GM23338 (cell line): ENCODE results near the gene HSD17B1. TPM values are rescaled to one million over a fixed set of nuclear protein-coding genes. Genes with fewer than 3 reads are reported as not detected.
"Not testable (repeated sequence)": the region's sequence is repeated elsewhere in the genome, so short reads cannot be mapped to it uniquely, and the experiment has no call there.

Experiments used
- ATAC-seq: fragments of 200-7000 bp; cut with Tn5 transposase; 3 replicates; pipeline ENCODE4 v1.9.1; 2020
- DNase-seq: peaks from one replicate; pipeline ENCODE4 v3.0.0-alpha.2; 2015; ENCODE audit warnings: low spot score
- H2AFZ ChIP-seq: fragments of 200-600 bp; sonication (generic); 2 replicates; pipeline ENCODE4 v1.8.0; 2016; ENCODE audit warnings: antibody characterized with exemption, mild to moderate bottlenecking, moderate library complexity
- H3F3A ChIP-seq: fragments of 200-600 bp; sonication (generic); replicated peaks from 2 replicates; pipeline ENCODE4 v1.8.0; 2017; ENCODE audit warnings: antibody characterized with exemption, mixed run types, low read depth
- H3K27ac ChIP-seq: fragments of 200-600 bp; sonication (generic); 2 replicates; pipeline ENCODE4 v1.6.1; 2016; ENCODE audit warnings: low read depth
- H3K27me3 ChIP-seq: fragments of 200-600 bp; sonication (generic); 2 replicates; pipeline ENCODE4 v1.8.0; 2016; ENCODE audit warnings: mild to moderate bottlenecking, mixed run types, moderate library complexity; ENCODE audit not compliant: insufficient read depth
- H3K36me3 ChIP-seq: fragments of 200-600 bp; sonication (generic); 2 replicates; pipeline ENCODE4 v1.8.0; 2016; ENCODE audit warnings: mild to moderate bottlenecking; ENCODE audit not compliant: insufficient read depth
- H3K4me1 ChIP-seq: fragments of 200-600 bp; sonication (generic); 2 replicates; pipeline ENCODE4 v1.8.0; 2016; ENCODE audit warnings: mild to moderate bottlenecking, moderate library complexity; ENCODE audit not compliant: insufficient read depth
- H3K4me2 ChIP-seq: fragments of 200-600 bp; sonication (generic); 2 replicates; pipeline ENCODE4 v1.7.1; 2017; ENCODE audit warnings: mixed run types
- H3K4me3 ChIP-seq: fragments of 200-600 bp; sonication (generic); 2 replicates; pipeline ENCODE4 v1.6.1; 2016; ENCODE audit warnings: mixed run types
- H3K79me2 ChIP-seq: fragments of 200-600 bp; sonication (generic); replicated peaks from 2 replicates; pipeline ENCODE4 v1.8.0; 2017; ENCODE audit warnings: mild to moderate bottlenecking; ENCODE audit not compliant: insufficient read depth
- H3K9me2 ChIP-seq: fragments of 200-600 bp; sonication (generic); 2 replicates; pipeline ENCODE4 v1.8.0; 2017; ENCODE audit not compliant: insufficient read depth
- H4K20me1 ChIP-seq: fragments of 200-600 bp; sonication (generic); replicated peaks from 2 replicates; pipeline ENCODE4 v1.8.0; 2017; ENCODE audit warnings: mild to moderate bottlenecking; ENCODE audit not compliant: insufficient read depth
- H3K27ac Mint-ChIP-seq: 2 replicates; pipeline ENCODE4 v1.8.0; 2020; ENCODE audit warnings: inconsistent platforms, mild to moderate bottlenecking, moderate library complexity, mixed read lengths
- H3K27me3 Mint-ChIP-seq: 3 replicates; pipeline ENCODE4 v1.8.0; 2022; ENCODE audit warnings: low read depth, mild to moderate bottlenecking, moderate library complexity, mixed read lengths, inconsistent platforms; ENCODE audit not compliant: insufficient read depth, poor library complexity
- H3K36me3 Mint-ChIP-seq: 3 replicates; pipeline ENCODE4 v1.8.0; 2021; ENCODE audit warnings: low read depth, mild to moderate bottlenecking, inconsistent platforms, moderate library complexity, mixed read lengths
- H3K4me1 Mint-ChIP-seq: 3 replicates; pipeline ENCODE4 v1.8.0; 2020; ENCODE audit warnings: mild to moderate bottlenecking, inconsistent platforms, mixed read lengths
- H3K4me3 Mint-ChIP-seq: 3 replicates; pipeline ENCODE4 v1.8.0; 2021; ENCODE audit warnings: moderate library complexity, mild to moderate bottlenecking, inconsistent platforms, mixed read lengths
- H3K9me3 Mint-ChIP-seq: 3 replicates; pipeline ENCODE4 v1.8.0; 2020; ENCODE audit warnings: moderate library complexity, mild to moderate bottlenecking, inconsistent platforms, mixed read lengths
- EZH2 ChIP-seq: fragments of 200-600 bp; sonication (generic); IDR thresholded peaks from one replicate; pipeline ENCODE4 v1.8.0; 2017; ENCODE audit warnings: antibody characterized with exemption, mild to moderate bottlenecking, low read depth; ENCODE audit not compliant: unreplicated experiment
- EZH2phosphoT487 ChIP-seq: fragments of 200-600 bp; sonication (generic); IDR thresholded peaks from one replicate; pipeline ENCODE4 v1.8.1; 2018; ENCODE audit warnings: antibody characterized with exemption; ENCODE audit not compliant: unreplicated experiment
- JUNB ChIP-seq: IDR thresholded peaks from one replicate; pipeline ENCODE4 v1.6.1; 2016; ENCODE audit warnings: antibody characterized with exemption; ENCODE audit not compliant: unreplicated experiment
- NANOG ChIP-seq: IDR thresholded peaks from 2 replicates; pipeline ENCODE4 v1.6.1; 2016; ENCODE audit warnings: antibody characterized with exemption, borderline replicate concordance
- STAT1 ChIP-seq: IDR thresholded peaks from one replicate; pipeline ENCODE4 v1.6.1; 2016; ENCODE audit warnings: antibody characterized with exemption; ENCODE audit not compliant: unreplicated experiment
- ZNF114 ChIP-seq: fragments of 250-450 bp; sonication (Bioruptor Pico); IDR thresholded peaks from 2 replicates; pipeline ENCODE4 v1.5.0; 2020; ENCODE audit warnings: mild to moderate bottlenecking, moderate library complexity
- ZNF331 ChIP-seq: fragments of 250-450 bp; sonication (Bioruptor Pico); IDR thresholded peaks from 2 replicates; pipeline ENCODE4 v1.5.0; 2020; ENCODE audit warnings: low read depth, mild to moderate bottlenecking, moderate library complexity
- polyA plus RNA-seq: library from polyadenylated mRNA; unstranded; fragments of >200 nt; fragmentation: Nextera tagmentation; extraction: Ambion mirVana; gene quantifications from 2 replicates; pipeline ENCODE4 v1.2.1, GENCODE V29; 2016
- total RNA-seq: library from RNA; depleted of rRNA; stranded (reverse); fragments of >200 nt; shearing (Covaris generic); gene quantifications from 2 replicates; pipeline ENCODE4 v1.2.3, GENCODE V29; 2014
- TF ChIP-seq, protein P1 (sequence below), 2 experiments: fragments of 200-600 bp in 1 of 2; sonication (generic) in 1 of 2; conservative IDR thresholded peaks; 2 replicates each; pipeline versions ENCODE4 v1.5.1 to v1.6.1; 2016 to 2017; ENCODE audit warnings: antibody characterized with exemption in 2 of 2, low read depth in 2 of 2, mild to moderate bottlenecking in 2 of 2, moderate library complexity in 1 of 2
- TF ChIP-seq, protein P2 (sequence below): IDR thresholded peaks from 2 replicates; pipeline ENCODE4 v1.6.1; 2016; ENCODE audit warnings: antibody characterized with exemption
- TF ChIP-seq, protein P3 (sequence below): fragments of 250-450 bp; sonication (Bioruptor Pico); IDR thresholded peaks from 2 replicates; pipeline ENCODE4 v1.5.0; 2020; ENCODE audit warnings: mild to moderate bottlenecking, moderate library complexity

The HSD17B1 gene
- total and polyA plus RNA-seq, 2 experiments from 2014 or later: 0.97 to 1.7 TPM

DNA sequence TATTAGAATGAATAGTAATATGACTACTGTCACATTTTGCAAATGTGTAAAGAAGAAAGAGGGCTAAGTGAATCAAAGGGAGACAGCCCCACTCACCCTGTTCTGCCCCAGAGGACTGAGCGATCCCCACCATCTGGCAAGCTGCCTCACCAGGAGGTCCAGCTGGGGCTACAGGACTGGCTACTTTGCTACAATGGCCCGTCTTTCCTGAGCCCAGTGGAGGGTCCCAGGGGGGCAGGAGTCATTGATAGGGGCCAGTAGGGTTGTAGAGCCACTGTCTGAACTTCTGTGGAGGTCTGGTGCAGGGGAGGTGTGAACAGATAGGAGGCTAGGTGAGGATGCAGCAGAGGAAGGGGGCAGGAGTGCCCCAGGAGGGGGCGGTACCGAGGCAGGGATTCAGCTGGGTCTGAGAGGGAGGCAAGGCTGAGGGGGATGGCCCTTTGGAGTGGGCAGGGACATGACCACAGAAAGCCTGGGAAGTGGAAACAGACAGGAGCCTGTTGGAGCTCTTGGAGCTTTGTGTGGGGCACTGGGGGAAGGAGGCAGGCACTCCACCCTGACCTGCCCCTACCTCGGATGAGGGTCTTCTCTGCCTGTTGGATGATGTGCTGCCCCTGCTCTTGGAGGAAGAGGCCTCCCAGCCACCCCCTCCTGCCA, 3.4 kb downstream of the HSD17B1 start:
- not testable (repeated sequence) for H3K27me3 ChIP-seq, H3K9me3 Mint-ChIP-seq, H3K36me3 ChIP-seq, H3K9me2 ChIP-seq, H3K27ac ChIP-seq, H2AFZ ChIP-seq, H3K4me1 ChIP-seq, H3F3A ChIP-seq, H4K20me1 ChIP-seq, H3K27ac Mint-ChIP-seq, H3K36me3 Mint-ChIP-seq, H3K4me2 ChIP-seq, H3K79me2 ChIP-seq, H3K4me3 Mint-ChIP-seq, H3K4me3 ChIP-seq
- ATAC-seq: peak; percentile 66
- Mint-ChIP-seq H3K27me3 (peaks cover 21% of the 10 kb centered on the region), H3K4me1 (peaks cover 13% of the 10 kb centered on the region)
- peak; percentile 61 for DNase-seq
- TF ChIP-seq, protein P1, sequence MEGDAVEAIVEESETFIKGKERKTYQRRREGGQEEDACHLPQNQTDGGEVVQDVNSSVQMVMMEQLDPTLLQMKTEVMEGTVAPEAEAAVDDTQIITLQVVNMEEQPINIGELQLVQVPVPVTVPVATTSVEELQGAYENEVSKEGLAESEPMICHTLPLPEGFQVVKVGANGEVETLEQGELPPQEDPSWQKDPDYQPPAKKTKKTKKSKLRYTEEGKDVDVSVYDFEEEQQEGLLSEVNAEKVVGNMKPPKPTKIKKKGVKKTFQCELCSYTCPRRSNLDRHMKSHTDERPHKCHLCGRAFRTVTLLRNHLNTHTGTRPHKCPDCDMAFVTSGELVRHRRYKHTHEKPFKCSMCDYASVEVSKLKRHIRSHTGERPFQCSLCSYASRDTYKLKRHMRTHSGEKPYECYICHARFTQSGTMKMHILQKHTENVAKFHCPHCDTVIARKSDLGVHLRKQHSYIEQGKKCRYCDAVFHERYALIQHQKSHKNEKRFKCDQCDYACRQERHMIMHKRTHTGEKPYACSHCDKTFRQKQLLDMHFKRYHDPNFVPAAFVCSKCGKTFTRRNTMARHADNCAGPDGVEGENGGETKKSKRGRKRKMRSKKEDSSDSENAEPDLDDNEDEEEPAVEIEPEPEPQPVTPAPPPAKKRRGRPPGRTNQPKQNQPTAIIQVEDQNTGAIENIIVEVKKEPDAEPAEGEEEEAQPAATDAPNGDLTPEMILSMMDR (conservative IDR thresholded peaks at IDR 0.05; ENCODE audit: low read depth in 2 of 2): peak in 1 of 2 experiments; percentile 37; a peak in 3 of 4 replicates

DNA sequence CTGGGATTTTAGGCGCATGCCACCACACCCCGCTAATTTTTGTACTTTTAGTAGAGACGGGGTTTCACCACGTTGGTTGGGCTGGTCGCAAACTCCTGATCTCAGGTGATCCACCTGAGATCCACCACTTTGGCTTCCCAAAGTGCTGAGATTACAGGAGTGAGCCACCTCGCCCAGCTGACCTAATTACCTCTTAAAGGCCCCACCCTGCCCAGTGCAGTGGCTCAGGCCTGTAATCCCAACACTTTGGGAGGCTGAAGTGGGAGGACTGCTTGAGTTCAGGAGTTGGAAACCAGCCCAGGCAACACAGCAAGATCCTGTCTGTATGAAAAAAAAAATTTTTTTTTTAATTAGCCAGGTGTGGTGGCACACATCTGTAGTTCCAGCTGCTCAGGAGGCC, 6.4 kb downstream of the HSD17B1 start:
- Histone ChIP-seq H3K4me2 (no peak overlapping the region), H3K27me3 (no peaks in the 10 kb centered on the region), H3K4me1 (peaks cover 16% of the 10 kb centered on the region; the same call in 1 of the 2 replicates), H3K4me3 (no peak overlapping the region), H3K27ac (no peak overlapping the region), H3F3A (peaks cover 11% of the 10 kb centered on the region), H3K9me2 (no peaks in the 10 kb centered on the region), H2AFZ (no peak overlapping the region), H3K79me2 (peaks cover 17% of the 10 kb centered on the region), H4K20me1 (no peaks in the 10 kb centered on the region), H3K36me3 (no peaks in the 10 kb centered on the region)
- H3K27me3 Mint-ChIP-seq: peaks cover 20% of the 10 kb centered on the region
- peaks cover 11% of the 10 kb centered on the region; the same call in 2 of the 3 replicates for H3K36me3 Mint-ChIP-seq
- peaks cover 26% of the 10 kb centered on the region for H3K4me1 Mint-ChIP-seq
- no peak overlapping the region for H3K4me3 Mint-ChIP-seq
- H3K9me3 Mint-ChIP-seq: no peaks in the 10 kb centered on the region
- H3K27ac Mint-ChIP-seq: no peak overlapping the region
- DNase-seq (no peak), ATAC-seq (no peak)
- no peak for TF ChIP-seq EZH2
- TF ChIP-seq, protein P2, sequence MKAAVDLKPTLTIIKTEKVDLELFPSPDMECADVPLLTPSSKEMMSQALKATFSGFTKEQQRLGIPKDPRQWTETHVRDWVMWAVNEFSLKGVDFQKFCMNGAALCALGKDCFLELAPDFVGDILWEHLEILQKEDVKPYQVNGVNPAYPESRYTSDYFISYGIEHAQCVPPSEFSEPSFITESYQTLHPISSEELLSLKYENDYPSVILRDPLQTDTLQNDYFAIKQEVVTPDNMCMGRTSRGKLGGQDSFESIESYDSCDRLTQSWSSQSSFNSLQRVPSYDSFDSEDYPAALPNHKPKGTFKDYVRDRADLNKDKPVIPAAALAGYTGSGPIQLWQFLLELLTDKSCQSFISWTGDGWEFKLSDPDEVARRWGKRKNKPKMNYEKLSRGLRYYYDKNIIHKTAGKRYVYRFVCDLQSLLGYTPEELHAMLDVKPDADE: no peak
- TF ChIP-seq JUNB: no peak
- no peak for TF ChIP-seq ZNF114 (CRISPR knock-in tag)
- TF ChIP-seq STAT1: no peak
- TF ChIP-seq, protein P1 (conservative IDR thresholded peaks at IDR 0.05; ENCODE audit: low read depth in 2 of 2): no peak
- TF ChIP-seq, protein P3, sequence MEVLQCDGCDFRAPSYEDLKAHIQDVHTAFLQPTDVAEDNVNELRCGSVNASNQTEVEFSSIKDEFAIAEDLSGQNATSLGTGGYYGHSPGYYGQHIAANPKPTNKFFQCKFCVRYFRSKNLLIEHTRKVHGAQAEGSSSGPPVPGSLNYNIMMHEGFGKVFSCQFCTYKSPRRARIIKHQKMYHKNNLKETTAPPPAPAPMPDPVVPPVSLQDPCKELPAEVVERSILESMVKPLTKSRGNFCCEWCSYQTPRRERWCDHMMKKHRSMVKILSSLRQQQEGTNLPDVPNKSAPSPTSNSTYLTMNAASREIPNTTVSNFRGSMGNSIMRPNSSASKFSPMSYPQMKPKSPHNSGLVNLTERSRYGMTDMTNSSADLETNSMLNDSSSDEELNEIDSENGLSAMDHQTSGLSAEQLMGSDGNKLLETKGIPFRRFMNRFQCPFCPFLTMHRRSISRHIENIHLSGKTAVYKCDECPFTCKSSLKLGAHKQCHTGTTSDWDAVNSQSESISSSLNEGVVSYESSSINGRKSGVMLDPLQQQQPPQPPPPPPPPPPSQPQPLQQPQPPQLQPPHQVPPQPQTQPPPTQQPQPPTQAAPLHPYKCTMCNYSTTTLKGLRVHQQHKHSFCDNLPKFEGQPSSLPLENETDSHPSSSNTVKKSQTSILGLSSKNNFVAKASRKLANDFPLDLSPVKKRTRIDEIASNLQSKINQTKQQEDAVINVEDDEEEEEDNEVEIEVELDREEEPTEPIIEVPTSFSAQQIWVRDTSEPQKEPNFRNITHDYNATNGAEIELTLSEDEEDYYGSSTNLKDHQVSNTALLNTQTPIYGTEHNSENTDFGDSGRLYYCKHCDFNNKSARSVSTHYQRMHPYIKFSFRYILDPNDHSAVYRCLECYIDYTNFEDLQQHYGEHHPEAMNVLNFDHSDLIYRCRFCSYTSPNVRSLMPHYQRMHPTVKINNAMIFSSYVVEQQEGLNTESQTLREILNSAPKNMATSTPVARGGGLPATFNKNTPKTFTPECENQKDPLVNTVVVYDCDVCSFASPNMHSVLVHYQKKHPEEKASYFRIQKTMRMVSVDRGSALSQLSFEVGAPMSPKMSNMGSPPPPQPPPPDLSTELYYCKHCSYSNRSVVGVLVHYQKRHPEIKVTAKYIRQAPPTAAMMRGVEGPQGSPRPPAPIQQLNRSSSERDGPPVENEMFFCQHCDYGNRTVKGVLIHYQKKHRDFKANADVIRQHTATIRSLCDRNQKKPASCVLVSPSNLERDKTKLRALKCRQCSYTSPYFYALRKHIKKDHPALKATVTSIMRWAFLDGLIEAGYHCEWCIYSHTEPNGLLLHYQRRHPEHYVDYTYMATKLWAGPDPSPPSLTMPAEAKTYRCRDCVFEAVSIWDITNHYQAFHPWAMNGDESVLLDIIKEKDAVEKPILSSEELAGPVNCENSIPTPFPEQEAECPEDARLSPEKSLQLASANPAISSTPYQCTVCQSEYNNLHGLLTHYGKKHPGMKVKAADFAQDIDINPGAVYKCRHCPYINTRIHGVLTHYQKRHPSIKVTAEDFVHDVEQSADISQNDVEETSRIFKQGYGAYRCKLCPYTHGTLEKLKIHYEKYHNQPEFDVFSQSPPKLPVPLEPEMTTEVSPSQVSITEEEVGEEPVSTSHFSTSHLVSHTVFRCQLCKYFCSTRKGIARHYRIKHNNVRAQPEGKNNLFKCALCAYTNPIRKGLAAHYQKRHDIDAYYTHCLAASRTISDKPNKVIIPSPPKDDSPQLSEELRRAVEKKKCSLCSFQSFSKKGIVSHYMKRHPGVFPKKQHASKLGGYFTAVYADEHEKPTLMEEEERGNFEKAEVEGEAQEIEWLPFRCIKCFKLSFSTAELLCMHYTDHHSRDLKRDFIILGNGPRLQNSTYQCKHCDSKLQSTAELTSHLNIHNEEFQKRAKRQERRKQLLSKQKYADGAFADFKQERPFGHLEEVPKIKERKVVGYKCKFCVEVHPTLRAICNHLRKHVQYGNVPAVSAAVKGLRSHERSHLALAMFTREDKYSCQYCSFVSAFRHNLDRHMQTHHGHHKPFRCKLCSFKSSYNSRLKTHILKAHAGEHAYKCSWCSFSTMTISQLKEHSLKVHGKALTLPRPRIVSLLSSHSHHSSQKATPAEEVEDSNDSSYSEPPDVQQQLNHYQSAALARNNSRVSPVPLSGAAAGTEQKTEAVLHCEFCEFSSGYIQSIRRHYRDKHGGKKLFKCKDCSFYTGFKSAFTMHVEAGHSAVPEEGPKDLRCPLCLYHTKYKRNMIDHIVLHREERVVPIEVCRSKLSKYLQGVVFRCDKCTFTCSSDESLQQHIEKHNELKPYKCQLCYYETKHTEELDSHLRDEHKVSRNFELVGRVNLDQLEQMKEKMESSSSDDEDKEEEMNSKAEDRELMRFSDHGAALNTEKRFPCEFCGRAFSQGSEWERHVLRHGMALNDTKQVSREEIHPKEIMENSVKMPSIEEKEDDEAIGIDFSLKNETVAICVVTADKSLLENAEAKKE (CRISPR knock-in tag): no peak
- TF ChIP-seq ZNF331 (CRISPR knock-in tag): no peak
- TF ChIP-seq NANOG: no peak
- no peak for TF ChIP-seq EZH2phosphoT487
